ENCODE data around the gene KDM4B. TPM values are rescaled to one million over a fixed set of nuclear protein-coding genes. Genes with fewer than 3 reads are reported as not detected.
"Not testable (repeated sequence)": the region's sequence is repeated elsewhere in the genome, so short reads cannot be mapped to it uniquely, and the experiment has no call there.

KDM4B gene
- total RNA-seq, 1 donor from 2014 or later = 36.4 TPM

- ATAC-seq; DNase-seq; intact Hi-C loops (cut with micrococcal nuclease): not testable (repeated sequence)
These were observed 191.4 kb downstream of the KDM4B start for GRCh38 chr19:5160158-5160795.

GRCh38 chr19:5164845-5165696 is 196.2 kb downstream of the KDM4B start:
- intact Hi-C loops (cut with micrococcal nuclease); ATAC-seq; DNase-seq: not testable (repeated sequence)

GRCh38 chr19:5165697-5166019 is 196.7 kb downstream of the KDM4B start:
- intact Hi-C loops (cut with micrococcal nuclease) = no loop called here
- DNase-seq (no peak), ATAC-seq (no peak)

- no peak for ATAC-seq
- DNase-seq = no peak
- intact Hi-C loops (cut with micrococcal nuclease) = no loop called here
These were observed 197.3 kb downstream of the KDM4B start for GRCh38 chr19:5166262-5166661.

- ATAC-seq = no peak
- DNase-seq = no peak
These were observed 201.4 kb downstream of the KDM4B start for GRCh38 chr19:5170329-5170745.

GRCh38 chr19:5171711-5172110 is 202.8 kb downstream of the KDM4B start:
- ATAC-seq (no peak), DNase-seq (no peak)
- intact Hi-C loops (cut with micrococcal nuclease) = no loop called here

More at GRCh38 chr19:5170329-5170745, 201.4 kb downstream of the KDM4B start:
- intact Hi-C loops (cut with micrococcal nuclease) = no loop called here

- intact Hi-C loops (cut with micrococcal nuclease) = no loop called here
- DNase-seq (no peak), ATAC-seq (peak; percentile 20)
These were observed 204.1 kb downstream of the KDM4B start for GRCh38 chr19:5172859-5173630.

- intact Hi-C loops (cut with micrococcal nuclease) = no loop called here
- no peak for ATAC-seq
- DNase-seq = no peak
These were observed 205.1 kb downstream of the KDM4B start for GRCh38 chr19:5173993-5174392.

- ATAC-seq = no peak
- DNase-seq = no peak
- intact Hi-C loops (cut with micrococcal nuclease) = no loop called here
These were observed 209.0 kb downstream of the KDM4B start for GRCh38 chr19:5177745-5178450.

- no peak for ATAC-seq
These were observed 209.9 kb downstream of the KDM4B start for GRCh38 chr19:5178841-5179240.

GRCh38 chr19:5179256-5179655 is 210.3 kb downstream of the KDM4B start:
- DNase-seq = no peak
- ATAC-seq = no peak
- intact Hi-C loops (cut with micrococcal nuclease) = no loop called here

More at GRCh38 chr19:5178841-5179240, 209.9 kb downstream of the KDM4B start:
- intact Hi-C loops (cut with micrococcal nuclease) = no loop called here
- DNase-seq = no peak

GRCh38 chr19:5181329-5181728 is 212.4 kb downstream of the KDM4B start:
- ATAC-seq (no peak), DNase-seq (no peak)
- intact Hi-C loops (cut with micrococcal nuclease) = no loop called here

- intact Hi-C loops (cut with micrococcal nuclease) = no loop called here
- ATAC-seq (no peak), DNase-seq (no peak)
These were observed 213.8 kb downstream of the KDM4B start for GRCh38 chr19:5182751-5183150.

GRCh38 chr19:5183616-5184015 is 214.7 kb downstream of the KDM4B start:
- intact Hi-C loops (cut with micrococcal nuclease) = no loop called here
- ATAC-seq (no peak), DNase-seq (no peak)

- intact Hi-C loops (cut with micrococcal nuclease) = no loop called here
- no peak for ATAC-seq
These were observed 216.0 kb downstream of the KDM4B start for GRCh38 chr19:5184930-5185329.

GRCh38 chr19:5186293-5187050 is 217.6 kb downstream of the KDM4B start:
- DNase-seq (no peak), ATAC-seq (no peak)
- intact Hi-C loops (cut with micrococcal nuclease) = no loop called here

More at GRCh38 chr19:5184930-5185329, 216.0 kb downstream of the KDM4B start:
- DNase-seq = no peak

- DNase-seq (no peak), ATAC-seq (no peak)
- intact Hi-C loops (cut with micrococcal nuclease) = no loop called here
These were observed 219.8 kb downstream of the KDM4B start for GRCh38 chr19:5188548-5189317.

- no peak for ATAC-seq
- intact Hi-C loops (cut with micrococcal nuclease) = no loop called here
- DNase-seq = no peak
These were observed 220.3 kb downstream of the KDM4B start for GRCh38 chr19:5189318-5189607.

Measured in left ventricle myocardium superior (tissue), 1 donor.